GM19043 (cell line): ENCODE results near the gene STPG2.
"Not testable (repeated sequence)": the region's sequence is repeated elsewhere in the genome, so short reads cannot be mapped to it uniquely, and the experiment has no call there.

Experiments used
- ATAC-seq: cut with Tn5 transposase; IDR thresholded peaks from one replicate; pipeline ENCODE4 v1.9.1; 2021; ENCODE audit warnings: low read depth; ENCODE audit not compliant: unreplicated experiment

Gene STPG2

DNA sequence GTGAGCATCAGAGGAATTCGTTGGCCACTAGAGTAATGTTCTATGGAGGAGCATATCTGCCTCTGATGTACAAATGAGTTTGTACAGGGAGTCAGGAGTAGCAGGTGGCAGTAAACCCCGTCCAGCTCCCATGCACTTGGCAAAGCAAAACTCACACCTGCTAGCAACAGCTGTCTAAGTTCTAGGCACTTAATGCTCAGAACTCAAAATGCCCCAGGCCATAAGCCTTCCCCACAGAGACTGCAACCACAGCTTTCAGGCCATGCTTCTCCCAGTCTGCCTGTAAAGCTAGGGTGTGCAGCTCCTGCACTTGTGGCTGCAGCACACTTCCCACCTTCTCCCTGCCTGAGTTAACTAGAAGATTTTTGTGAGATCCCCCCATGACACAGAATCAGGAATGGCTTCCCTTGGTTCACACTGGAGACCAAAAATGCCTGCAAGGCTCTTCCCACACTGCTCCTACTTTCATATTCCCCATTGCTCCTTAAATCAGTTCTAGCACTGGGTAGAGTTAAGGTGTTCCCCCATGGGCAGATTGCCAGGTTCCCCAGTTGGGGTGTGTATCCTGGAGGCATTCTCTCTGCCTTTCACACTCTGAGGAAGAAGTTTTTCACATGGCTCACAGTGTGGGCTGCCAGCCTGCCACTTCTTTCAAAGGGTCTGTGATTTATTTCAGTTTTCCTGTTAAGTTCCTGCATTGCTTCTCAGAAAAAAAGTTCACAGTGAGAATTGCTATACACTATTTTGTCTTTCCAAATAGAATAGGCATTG lies 189.9 kb downstream of the STPG2 start:
- no peak for ATAC-seq

DNA sequence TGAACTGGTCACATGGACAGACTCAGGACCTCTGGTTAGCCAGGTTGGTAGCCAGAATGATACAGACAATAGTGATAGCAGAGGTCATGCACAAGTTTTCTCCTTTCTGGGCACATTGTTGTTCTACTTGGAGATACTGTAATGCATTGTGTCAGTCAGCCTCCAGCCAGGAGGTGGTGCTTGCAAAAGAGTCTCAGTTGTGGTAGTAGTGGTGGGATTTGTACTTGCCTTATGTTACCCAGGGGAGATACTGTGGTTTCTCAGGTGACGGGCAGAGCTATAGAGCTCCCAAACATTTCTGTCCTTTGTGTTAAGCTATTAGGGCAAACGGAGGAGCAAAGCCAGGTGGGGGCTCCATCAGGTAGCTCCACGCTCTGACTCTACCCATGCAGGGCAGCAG lies 190.5 kb downstream of the STPG2 start:
- no peak for ATAC-seq

DNA sequence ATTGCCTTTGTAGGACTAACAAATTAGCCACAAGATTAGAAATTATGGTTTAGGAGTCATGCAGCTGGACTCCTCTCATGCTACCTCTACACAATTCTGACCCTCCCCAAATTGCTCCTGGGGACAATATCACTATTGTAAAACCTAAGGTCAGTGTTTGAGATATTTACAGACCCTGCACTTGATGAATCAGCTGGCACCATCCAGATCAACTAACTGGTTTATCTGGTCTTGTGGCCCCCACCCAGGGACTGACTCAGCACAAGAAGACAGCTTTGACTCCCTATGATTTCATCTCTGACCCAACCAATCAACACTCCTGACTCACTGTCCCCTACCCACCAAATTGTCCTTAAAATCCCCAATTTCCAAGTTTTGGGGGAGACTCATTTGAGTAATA lies 192.4 kb downstream of the STPG2 start:
- no peak for ATAC-seq

DNA sequence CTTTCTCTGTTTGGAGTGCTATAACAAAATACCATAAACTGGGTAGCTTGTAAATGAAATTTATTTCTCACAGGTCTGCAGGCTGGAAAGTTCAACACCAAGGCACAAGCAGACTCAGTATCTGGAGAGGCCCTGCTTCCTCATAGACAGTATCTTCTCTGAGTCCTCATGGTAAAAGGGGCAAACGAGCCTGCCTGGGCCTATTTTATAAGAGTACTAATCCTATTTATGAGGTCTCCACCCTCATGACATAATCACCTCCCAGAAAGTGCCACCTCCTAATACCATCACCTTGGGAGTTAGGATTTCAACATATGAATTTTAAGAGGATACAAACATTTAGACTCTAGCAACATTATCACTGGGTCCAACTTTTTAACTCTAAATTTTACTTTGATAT lies 200.3 kb downstream of the STPG2 start:
- ATAC-seq: no peak

DNA sequence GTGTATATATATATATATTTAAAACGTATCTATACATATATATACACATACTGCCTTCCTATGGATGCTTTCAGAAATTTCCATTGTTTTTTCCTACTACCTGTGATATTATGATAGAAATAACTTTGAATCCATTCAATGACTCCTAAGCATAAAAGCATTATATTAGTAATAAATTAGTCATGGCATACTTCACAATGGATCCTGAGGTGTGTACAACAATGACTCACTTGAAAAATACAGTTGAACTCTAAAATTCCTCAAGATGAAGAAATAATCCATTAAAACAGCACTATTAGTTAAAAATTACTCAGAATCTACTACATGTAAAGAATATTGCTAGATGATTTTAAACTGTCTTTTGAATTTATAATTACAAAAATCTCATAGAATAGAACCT lies 201.1 kb downstream of the STPG2 start:
- ATAC-seq: no peak

DNA sequence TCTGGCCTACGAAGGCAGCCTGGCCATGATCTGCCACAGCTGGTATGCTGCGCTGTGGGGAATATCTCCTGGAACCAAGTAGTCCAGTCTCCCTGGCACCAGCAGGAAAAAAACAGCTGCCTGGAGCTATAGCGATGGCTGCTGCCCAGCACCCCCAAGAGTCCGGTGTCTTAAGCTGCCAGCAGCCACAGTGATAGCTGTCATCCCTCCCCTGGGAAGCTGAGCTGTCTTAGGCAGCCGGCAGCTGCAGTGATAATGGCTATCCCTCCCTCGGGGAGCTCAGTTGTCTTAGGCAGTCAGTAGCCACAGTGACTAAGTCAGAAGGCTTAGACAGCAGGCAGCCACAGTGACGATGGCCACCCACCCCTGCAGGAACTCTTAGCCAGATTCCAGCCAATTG lies 205.1 kb downstream of the STPG2 start:
- ATAC-seq: no peak

DNA sequence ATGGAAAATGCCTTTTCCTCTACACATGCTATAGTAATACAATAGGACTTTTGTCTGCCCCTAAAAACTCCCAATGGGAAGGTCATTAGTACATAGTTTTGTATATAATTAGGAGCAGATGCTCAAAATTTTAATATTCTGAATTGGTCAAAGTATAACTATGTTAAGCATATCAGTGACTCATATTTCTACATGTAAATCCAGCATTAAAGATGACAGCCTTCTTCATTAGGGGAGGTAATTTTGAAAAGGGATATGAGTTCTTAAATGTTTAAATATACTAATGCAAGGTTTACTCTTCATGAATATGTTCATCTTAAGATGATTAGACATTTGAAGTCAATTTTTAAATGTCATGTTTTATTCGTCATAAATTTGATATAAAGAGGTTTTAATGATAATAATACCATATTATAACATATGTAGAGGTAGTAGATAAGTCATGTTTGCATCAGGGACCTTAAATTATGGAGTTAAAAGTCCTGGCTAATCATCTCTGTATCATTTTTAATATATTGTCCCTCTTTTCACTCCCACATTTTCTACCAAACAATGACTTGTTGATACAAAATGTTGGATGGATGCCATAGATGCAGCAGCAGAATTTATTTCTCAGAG lies 218.8 kb downstream of the STPG2 start:
- ATAC-seq: no peak

DNA sequence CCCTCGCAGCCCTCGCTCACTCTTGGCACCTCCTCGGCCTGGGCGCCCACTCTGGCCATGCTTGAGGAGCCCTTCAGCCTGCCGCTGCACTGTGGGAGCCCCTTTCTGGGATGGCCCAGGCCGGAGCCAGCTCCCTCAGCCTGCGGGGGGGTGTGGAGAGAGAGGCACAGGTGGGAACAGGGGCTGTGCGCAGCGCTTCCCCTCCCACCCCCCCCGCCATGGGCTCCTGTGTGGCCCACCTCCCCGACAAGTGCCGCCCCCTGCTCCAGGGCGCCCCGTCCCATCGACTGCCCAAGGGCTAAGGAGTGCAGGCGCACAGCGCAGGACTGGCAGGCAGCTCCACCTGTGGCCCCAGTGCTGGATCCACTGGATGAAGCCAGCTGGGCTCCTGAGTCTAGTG lies 220.2 kb downstream of the STPG2 start:
- no peak for ATAC-seq

DNA sequence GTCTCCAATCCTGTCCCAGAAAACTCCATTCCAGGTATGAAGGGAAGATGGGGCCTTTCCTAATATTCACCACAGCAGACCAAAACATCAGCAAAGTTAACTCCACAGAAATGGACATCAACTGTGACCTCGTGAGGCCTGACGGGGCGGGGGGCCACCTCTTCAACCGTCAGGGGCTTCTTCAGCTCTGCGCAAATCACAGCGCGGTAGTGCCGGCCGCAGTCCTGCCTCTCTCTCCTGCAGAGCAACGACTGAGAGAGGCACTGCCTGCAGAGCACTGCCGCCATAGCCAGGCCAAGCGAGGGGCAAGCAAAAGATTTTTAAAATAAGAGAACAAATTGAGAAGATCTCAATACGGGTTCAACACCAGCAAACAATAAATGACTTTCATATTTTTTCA lies 226.2 kb downstream of the STPG2 start:
- ATAC-seq: no peak

DNA sequence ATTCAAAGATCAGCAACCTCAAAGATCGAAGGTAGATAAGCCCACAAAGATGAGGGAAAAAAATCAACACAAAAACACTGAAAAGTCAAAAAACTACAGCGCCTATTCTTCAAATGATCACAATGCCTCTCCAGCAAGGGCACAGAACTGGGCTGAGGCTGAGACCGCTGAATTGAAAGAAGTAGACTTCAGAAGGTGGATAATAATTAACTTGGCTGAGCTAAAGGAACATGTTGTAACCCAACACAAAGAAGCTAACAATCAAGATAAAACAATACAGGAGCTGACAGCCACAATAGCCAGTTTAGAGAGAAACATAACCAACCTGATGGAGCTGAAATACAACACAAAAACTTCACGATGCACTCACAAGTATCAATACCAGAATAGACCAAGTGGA lies 231.1 kb downstream of the STPG2 start:
- ATAC-seq: no peak

DNA sequence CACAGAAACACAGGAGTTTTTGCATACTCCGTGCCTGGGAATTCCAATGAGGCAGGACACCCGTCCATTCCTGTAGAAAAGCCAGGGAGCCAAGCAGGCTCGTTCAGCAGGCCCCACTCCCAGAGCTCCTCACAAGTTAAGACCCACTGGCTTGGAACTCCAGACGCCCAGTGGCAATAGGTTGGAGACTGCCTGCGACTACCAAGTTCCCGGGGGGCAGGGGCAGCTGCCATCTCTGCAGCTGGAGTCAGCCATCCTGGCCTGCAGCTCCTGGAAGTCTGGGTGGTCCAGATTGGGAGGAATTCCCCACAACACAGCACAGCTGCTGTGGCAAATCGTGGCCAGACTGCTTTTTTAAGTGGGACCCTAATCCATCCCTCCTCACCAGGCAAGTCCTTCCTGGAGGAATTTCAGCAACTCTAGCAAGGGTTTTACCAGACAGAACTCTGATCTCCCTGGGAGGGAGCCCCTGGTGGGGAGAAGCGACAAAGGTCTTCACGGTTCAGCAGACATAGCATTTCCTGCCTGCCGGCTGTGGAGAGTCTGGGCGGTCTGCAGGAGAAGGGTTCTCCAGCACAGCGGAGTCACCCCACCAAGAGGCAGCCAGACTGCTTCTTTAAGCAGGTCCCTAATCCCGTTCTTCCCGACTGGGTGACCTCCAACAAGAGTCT lies 231.9 kb downstream of the STPG2 start:
- no peak for ATAC-seq

DNA sequence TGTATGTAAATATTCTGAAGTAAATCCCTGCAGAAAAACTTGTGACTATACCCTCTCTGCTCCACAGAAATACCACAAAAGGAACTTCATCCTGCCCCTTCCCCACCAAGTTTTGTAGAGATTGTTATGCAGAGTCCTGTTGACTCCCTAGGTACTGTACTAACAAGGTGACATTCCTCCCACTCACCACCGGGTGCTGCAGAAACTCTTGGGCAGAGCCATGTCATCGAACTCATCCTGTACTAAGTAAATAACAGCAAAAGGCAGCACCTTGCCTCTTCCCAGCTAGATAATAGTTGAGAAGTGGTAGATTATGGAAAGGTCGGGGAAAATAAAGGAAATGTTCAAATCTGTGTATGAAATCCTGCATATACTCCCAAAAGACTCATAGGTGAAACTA lies 233.3 kb downstream of the STPG2 start:
- no peak for ATAC-seq

DNA sequence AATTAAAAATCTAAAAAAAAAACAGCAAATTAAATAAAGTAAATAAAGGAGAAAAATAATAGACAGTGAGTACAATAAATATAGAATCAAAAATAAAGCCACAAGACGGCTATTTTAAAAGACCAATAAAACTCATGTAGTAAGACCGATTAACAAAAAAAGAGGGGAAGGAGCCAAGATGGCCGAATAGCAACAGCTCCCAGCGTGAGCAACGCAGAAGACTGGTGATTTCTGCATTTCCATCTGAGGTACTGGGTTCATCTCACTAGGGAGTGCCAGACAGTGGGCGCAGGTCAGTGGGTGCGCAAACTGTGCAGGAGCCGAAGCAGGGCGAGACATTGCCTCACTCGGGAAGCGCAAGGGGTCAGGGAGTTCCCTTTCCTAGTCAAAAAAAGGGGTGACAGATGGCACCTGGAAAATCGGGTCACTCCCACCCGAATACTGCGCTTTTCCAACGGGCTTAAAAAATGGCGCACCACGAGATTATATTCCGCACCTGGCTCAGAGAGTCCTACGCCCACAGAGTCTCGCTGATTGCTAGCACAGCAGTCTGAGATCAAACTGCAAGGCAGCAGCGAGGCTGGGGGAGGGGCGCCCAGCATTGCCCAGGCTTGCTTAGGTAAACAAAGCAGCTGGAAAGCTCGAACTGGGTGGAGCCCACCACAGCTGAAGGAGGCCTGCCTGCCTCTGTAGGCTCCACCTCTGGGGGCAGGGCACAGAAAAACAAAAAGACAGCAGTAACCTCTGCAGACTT lies 239.7 kb downstream of the STPG2 start:
- not testable (repeated sequence) for ATAC-seq

DNA sequence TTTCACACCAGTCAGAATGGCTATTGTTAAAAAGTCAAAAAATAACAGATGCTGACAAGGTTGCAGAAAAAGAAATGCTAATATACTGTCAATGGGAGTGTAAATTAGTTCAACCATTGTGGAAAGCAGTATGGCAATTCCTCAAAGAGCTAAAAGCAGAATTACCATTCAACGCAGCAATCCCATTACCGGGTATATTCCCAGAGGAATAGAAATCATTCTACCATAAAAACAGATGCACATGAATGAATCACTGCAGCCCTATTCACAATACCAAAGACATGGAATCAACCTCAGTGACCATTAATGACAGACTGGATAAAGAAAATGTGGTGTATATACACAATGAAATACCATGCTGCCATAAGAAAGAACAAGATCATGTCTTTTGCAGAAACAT lies 243.0 kb downstream of the STPG2 start:
- ATAC-seq: no peak

DNA sequence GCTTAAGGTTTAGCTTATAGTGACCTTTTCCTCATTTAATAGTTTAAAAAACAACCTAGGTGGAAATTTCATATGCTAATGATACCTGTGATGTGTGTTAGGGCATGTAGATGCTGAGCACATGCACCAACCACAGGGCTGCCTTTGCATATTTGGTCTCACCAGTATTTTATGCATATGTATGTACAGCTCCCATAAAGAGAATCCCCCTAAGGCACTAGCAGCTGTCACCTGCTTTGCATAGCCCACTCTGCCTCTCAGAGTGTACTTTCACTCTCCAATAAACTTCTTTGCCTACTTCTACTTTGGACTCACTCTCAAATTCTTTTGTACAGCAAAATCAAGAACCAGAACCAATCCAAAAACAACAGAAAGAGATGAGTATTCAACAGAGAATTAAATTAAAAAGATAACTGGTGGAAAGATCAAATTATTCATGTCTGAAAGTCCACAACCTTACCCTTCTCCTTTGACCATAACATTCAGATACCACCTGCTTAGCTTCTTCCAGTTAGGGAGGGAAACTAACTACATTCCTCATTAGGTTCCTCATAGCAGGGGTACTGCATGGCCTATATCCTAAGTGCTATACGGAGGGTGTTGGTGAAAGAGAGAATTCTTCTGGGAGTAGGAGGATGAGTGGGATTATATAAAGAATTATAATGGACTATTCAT lies 250.5 kb downstream of the STPG2 start:
- no peak for ATAC-seq

DNA sequence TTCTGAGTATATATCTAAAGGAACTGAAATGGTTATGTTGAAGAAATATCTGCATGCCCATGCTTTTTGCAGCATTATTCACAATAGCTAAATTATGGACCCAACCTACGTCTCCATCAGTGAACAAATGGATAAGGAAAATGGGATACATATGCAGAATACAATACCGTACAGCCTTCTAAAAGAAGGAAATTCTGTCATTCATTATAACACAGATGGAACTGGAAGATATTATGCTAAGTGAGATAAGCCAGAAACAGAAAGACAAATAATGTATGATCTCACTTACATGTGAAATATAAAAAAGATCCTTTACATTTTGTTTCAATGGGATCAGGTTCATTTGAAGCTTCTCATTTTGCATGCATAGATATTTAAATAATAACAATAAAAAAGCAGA lies 263.3 kb downstream of the STPG2 start:
- ATAC-seq: no peak

DNA sequence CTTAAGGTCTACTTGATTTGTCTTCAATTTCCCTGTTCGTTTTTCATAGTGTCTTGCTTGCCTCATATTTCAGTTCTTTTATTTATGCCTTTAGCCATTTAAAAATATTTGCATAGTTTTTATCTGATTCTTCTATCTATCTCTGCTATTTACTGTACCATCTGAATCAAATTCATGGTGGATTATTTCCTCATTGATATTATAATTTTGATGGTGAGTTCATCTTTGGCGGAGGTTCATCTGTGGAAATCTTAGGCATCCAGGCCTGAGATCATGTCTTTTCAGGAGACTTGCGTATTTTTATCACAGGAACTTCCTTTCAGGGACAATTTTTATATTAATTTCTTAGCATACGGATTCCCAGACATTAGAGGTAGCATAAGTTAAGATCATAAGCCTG lies 275.2 kb downstream of the STPG2 start:
- ATAC-seq: no peak

DNA sequence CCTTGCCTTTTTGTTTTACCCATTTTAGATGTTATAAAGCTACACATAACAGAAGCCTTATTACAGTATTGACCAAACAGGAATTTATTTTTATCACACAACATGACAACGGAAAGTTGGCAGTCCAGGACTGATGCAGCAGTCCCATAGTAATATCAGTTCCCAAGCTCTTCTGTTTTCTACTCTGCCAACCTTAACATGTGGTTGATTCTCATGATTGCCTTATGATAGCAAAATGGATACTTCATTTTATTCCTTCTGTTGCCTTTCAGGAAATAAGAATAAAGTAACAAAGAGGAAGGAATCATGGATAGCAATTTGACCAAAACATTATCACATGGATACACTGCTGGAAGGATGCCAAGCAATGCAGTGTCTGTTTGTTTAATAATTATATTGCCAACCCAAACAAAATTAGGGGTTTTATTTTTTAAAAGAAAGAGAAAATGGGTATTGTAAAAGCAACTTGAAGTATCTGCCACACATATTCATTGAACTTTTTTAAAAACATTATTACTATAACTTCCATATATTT lies 275.7 kb downstream of the STPG2 start:
- ATAC-seq: no peak

DNA sequence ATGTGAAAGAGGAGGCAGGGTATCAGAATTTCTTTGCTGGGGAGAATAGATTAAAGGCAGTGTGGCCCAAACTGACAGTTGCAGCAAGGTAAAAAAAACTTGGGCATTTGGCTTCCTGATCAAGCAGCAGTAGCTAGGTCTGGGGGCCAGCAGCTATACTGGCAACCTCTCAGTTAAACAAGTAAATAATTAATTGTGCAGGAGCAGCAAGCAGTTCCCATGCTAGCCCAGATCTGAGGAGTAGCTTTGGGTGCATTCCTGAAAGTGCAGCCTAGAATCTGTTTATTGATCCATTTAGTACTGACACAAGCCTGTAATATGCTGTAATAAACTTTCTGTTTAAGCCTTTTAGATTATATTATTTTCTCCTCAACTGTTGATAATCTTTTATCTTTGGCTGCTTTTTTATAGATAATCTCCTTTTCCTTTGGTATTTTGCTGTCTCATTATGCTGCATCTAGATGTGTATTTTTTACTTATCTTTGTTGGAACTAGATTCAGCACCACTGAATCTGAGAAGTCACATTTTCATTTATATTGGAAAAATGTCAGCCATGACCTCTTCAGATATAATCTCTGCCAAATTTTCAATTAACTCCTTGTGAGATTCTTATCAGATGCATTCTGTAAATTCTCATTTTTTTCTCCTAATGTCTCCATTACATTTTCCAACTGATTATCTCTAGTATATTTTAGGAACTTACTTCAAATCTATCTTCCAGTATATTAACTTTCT lies 276.3 kb downstream of the STPG2 start:
- no peak for ATAC-seq

DNA sequence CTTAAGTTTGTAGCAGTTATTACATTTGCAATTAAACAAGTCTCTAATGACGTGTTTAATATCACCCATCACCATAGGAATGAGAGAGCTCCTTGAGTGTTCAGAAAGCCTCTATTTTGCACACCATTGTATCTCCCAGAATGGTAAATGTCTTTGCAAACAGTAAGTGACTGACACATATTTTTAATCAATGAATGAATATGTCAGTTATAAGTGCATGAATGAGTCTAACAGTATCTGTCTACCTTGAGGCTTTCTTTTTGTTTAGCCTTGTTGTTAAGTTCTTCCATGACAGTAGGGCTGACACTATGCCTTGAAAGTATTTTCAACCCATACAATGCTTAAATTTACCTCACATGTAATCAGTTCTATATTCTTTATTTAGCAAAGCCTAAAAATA lies 292.2 kb downstream of the STPG2 start:
- no peak for ATAC-seq
